Liver (tissue), 9 donors: ENCODE measurements around the gene NXPE4. TPM values are rescaled to one million over a fixed set of nuclear protein-coding genes. Genes with fewer than 3 reads are reported as not detected.

Experiments used
- DNase-seq: peaks from one replicate; pipeline ENCODE4 v3.0.0-alpha.2; 2017; ENCODE audit warnings: low spot score
- H3K27ac ChIP-seq, 2 donors: one replicate each; pipeline ENCODE4 v1.7.0; 2013; ENCODE audit warnings: inconsistent platforms in 2 of 2, low read length in 2 of 2, control low read depth in 1 of 2, low read depth in 1 of 2, mild to moderate bottlenecking in 1 of 2
- H3K27me3 ChIP-seq, 4 donors: one replicate each; pipeline versions ENCODE4 v1.6.1 to v1.7.0; 2013; ENCODE audit warnings: low read length in 3 of 4, inconsistent platforms in 1 of 4, mild to moderate bottlenecking in 1 of 4, moderate library complexity in 1 of 4; ENCODE audit not compliant: control insufficient read depth in 4 of 4, insufficient read depth in 4 of 4
- H3K36me3 ChIP-seq, 4 donors: one replicate each; pipeline versions ENCODE4 v1.6.1 to v1.7.0; 2013; ENCODE audit warnings: low read length in 3 of 4, mild to moderate bottlenecking in 3 of 4, low read depth in 1 of 4, moderate library complexity in 1 of 4; ENCODE audit not compliant: control insufficient read depth in 4 of 4, insufficient read depth in 3 of 4
- H3K4me1 ChIP-seq, 4 donors: one replicate each; pipeline versions ENCODE4 v1.6.1 to v1.7.0; 2013; ENCODE audit warnings: low read length in 3 of 4, mild to moderate bottlenecking in 3 of 4, moderate library complexity in 1 of 4; ENCODE audit not compliant: control insufficient read depth in 4 of 4, insufficient read depth in 4 of 4
- H3K4me3 ChIP-seq, 3 donors: one replicate each; pipeline versions ENCODE4 v1.6.1 to v1.7.0; 2013; ENCODE audit warnings: low read length in 3 of 3, control low read depth in 1 of 3, low read depth in 1 of 3, mild to moderate bottlenecking in 1 of 3
- H3K9ac ChIP-seq, 2 donors: one replicate each; pipeline ENCODE4 v1.7.0; 2013; ENCODE audit warnings: low read length in 2 of 2, mild to moderate bottlenecking in 2 of 2, moderate library complexity in 2 of 2, control low read depth in 1 of 2, low read depth in 1 of 2
- H3K9me3 ChIP-seq, 4 donors: one replicate each; pipeline versions ENCODE4 v1.6.1 to v1.7.0; 2013; ENCODE audit warnings: low read length in 3 of 4; ENCODE audit not compliant: control insufficient read depth in 4 of 4
- EGR1 ChIP-seq, 2 donors: IDR thresholded peaks; 2 replicates each; pipeline ENCODE4 v1.6.1; 2016 to 2018; ENCODE audit warnings: antibody characterized with exemption in 2 of 2, low read depth in 2 of 2
- FOXA1 ChIP-seq: IDR thresholded peaks from 2 replicates; pipeline ENCODE4 v1.6.1; 2016; ENCODE audit warnings: antibody characterized with exemption
- FOXA2 ChIP-seq: IDR thresholded peaks from 2 replicates; pipeline ENCODE4 v1.6.1; 2016; ENCODE audit warnings: antibody characterized with exemption
- GABPA ChIP-seq, 2 donors: IDR thresholded peaks in 1 of 2; conservative IDR thresholded peaks in 1 of 2; 2 replicates each; pipeline ENCODE4 v1.6.1; 2016; ENCODE audit warnings: antibody characterized with exemption in 2 of 2, mild to moderate bottlenecking in 1 of 2, moderate library complexity in 1 of 2
- HNF4A ChIP-seq, 2 donors: conservative IDR thresholded peaks; 2 replicates each; pipeline ENCODE4 v1.6.1; 2016; ENCODE audit warnings: antibody characterized with exemption in 2 of 2, mild to moderate bottlenecking in 2 of 2
- HNF4G ChIP-seq: IDR thresholded peaks from 2 replicates; pipeline ENCODE4 v1.6.1; 2016; ENCODE audit warnings: antibody characterized with exemption
- JUND ChIP-seq, 2 donors: IDR thresholded peaks; 2 replicates each; pipeline ENCODE4 v1.6.1; 2016; ENCODE audit warnings: antibody characterized with exemption in 2 of 2
- RAD21 ChIP-seq, 2 donors: IDR thresholded peaks; 2 replicates each; pipeline ENCODE4 v1.6.1; 2016; ENCODE audit warnings: antibody characterized with exemption in 2 of 2, mild to moderate bottlenecking in 2 of 2
- RXRA ChIP-seq, 2 donors: IDR thresholded peaks; 2 replicates each; pipeline ENCODE4 v1.6.1; 2017 to 2018; ENCODE audit warnings: antibody characterized with exemption in 2 of 2, mild to moderate bottlenecking in 1 of 2
- TAF1 ChIP-seq: conservative IDR thresholded peaks from 2 replicates; pipeline ENCODE4 v1.6.1; 2016; ENCODE audit warnings: antibody characterized with exemption, mild to moderate bottlenecking
- YY1 ChIP-seq: IDR thresholded peaks from 2 replicates; pipeline ENCODE4 v1.6.1; 2016; ENCODE audit warnings: antibody characterized with exemption, mild to moderate bottlenecking
- WGBS: extraction: QIAGEN DNeasy Blood & Tissue Kit; methylation state at CpG from one replicate; pipeline ENCODE4 v1.1.7; 2013; 5-methylcytosine and 5-hydroxymethylcytosine counted together
- polyA plus RNA-seq, 2 donors: library from polyadenylated mRNA; stranded (reverse) in 1 of 2; unstranded in 1 of 2; fragments of 200-250 nt in 1 of 2; fragments of >200 nt in 1 of 2; fragmentation: Nextera tagmentation in 1 of 2; extraction: Ambion mirVana in 1 of 2; gene quantifications; one replicate each; pipeline versions ENCODE4 v1.2.1 to v1.2.3, GENCODE V29; 2013 to 2015
- total RNA-seq, 2 donors: library from RNA; depleted of rRNA; stranded (reverse); fragments of >200 nt; gene quantifications; one replicate each; pipeline ENCODE4 v1.2.3, GENCODE V29; 2014
- TF ChIP-seq, protein P1 (sequence below): IDR thresholded peaks from 2 replicates; pipeline ENCODE4 v1.6.1; 2016; ENCODE audit warnings: antibody characterized with exemption, mild to moderate bottlenecking
- TF ChIP-seq, protein P2 (sequence below): fragments of 150-350 bp; IDR thresholded peaks from 2 replicates; pipeline ENCODE4 v1.5.1; 2017; ENCODE audit warnings: improper control_type of control experiment, low read depth, low read length; ENCODE audit not compliant: missing input control
- TF ChIP-seq, protein P3 (sequence below): IDR thresholded peaks from 2 replicates; pipeline ENCODE4 v1.6.1; 2016; ENCODE audit warnings: antibody characterized with exemption
- TF ChIP-seq, protein P4 (sequence below): IDR thresholded peaks from 2 replicates; pipeline ENCODE4 v1.6.1; 2016; ENCODE audit warnings: antibody characterized with exemption
- donor health status: healthy.
- donor health status: healthy.
- donor health status: healthy.
- donor health status: healthy.
- donor health status: healthy.

The NXPE4 gene
- total and polyA plus RNA-seq, 4 donors = not detected

DNA sequence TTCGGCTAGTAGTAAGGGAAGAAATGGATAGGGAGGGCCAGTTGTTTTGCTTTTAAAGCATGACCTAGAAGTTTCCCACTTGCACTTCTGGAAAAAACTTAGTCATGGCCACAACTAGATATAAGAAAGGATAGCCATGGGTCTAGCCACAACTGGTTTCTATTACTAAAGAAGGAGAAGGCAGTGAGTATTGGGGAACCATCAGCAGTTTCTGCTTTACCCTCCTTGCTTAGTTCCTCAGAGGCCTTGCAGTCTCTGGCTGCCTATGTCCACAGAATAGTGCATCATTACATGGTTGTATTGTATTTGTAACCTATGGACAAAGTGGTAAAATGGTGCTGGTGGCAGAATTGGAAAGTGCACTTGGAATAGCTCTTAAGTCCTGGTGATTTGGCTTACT, 71.5 kb downstream of the NXPE4 start:
- no peak for DNase-seq
- 79% methylated on average over 1 of the region's 1 CpG for WGBS
- TF ChIP-seq, protein P1, sequence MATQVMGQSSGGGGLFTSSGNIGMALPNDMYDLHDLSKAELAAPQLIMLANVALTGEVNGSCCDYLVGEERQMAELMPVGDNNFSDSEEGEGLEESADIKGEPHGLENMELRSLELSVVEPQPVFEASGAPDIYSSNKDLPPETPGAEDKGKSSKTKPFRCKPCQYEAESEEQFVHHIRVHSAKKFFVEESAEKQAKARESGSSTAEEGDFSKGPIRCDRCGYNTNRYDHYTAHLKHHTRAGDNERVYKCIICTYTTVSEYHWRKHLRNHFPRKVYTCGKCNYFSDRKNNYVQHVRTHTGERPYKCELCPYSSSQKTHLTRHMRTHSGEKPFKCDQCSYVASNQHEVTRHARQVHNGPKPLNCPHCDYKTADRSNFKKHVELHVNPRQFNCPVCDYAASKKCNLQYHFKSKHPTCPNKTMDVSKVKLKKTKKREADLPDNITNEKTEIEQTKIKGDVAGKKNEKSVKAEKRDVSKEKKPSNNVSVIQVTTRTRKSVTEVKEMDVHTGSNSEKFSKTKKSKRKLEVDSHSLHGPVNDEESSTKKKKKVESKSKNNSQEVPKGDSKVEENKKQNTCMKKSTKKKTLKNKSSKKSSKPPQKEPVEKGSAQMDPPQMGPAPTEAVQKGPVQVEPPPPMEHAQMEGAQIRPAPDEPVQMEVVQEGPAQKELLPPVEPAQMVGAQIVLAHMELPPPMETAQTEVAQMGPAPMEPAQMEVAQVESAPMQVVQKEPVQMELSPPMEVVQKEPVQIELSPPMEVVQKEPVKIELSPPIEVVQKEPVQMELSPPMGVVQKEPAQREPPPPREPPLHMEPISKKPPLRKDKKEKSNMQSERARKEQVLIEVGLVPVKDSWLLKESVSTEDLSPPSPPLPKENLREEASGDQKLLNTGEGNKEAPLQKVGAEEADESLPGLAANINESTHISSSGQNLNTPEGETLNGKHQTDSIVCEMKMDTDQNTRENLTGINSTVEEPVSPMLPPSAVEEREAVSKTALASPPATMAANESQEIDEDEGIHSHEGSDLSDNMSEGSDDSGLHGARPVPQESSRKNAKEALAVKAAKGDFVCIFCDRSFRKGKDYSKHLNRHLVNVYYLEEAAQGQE = no peak
- TF ChIP-seq, protein P2, sequence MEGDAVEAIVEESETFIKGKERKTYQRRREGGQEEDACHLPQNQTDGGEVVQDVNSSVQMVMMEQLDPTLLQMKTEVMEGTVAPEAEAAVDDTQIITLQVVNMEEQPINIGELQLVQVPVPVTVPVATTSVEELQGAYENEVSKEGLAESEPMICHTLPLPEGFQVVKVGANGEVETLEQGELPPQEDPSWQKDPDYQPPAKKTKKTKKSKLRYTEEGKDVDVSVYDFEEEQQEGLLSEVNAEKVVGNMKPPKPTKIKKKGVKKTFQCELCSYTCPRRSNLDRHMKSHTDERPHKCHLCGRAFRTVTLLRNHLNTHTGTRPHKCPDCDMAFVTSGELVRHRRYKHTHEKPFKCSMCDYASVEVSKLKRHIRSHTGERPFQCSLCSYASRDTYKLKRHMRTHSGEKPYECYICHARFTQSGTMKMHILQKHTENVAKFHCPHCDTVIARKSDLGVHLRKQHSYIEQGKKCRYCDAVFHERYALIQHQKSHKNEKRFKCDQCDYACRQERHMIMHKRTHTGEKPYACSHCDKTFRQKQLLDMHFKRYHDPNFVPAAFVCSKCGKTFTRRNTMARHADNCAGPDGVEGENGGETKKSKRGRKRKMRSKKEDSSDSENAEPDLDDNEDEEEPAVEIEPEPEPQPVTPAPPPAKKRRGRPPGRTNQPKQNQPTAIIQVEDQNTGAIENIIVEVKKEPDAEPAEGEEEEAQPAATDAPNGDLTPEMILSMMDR = no peak
- TF ChIP-seq HNF4G (no peak), JUND (IDR thresholded peaks at IDR 0.05) (no peak), RXRA (IDR thresholded peaks at IDR 0.05) (no peak), YY1 (no peak), EGR1 (IDR thresholded peaks at IDR 0.05; ENCODE audit: low read depth in 2 of 2) (no peak)
- TF ChIP-seq, protein P3, sequence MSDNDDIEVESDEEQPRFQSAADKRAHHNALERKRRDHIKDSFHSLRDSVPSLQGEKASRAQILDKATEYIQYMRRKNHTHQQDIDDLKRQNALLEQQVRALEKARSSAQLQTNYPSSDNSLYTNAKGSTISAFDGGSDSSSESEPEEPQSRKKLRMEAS = no peak
- TF ChIP-seq, protein P4, sequence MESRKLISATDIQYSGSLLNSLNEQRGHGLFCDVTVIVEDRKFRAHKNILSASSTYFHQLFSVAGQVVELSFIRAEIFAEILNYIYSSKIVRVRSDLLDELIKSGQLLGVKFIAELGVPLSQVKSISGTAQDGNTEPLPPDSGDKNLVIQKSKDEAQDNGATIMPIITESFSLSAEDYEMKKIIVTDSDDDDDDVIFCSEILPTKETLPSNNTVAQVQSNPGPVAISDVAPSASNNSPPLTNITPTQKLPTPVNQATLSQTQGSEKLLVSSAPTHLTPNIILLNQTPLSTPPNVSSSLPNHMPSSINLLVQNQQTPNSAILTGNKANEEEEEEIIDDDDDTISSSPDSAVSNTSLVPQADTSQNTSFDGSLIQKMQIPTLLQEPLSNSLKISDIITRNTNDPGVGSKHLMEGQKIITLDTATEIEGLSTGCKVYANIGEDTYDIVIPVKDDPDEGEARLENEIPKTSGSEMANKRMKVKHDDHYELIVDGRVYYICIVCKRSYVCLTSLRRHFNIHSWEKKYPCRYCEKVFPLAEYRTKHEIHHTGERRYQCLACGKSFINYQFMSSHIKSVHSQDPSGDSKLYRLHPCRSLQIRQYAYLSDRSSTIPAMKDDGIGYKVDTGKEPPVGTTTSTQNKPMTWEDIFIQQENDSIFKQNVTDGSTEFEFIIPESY = no peak
- Histone ChIP-seq H3K27ac (no peak overlapping the region), H3K4me3 (no peak overlapping the region), H3K27me3 (no peaks in the 10 kb centered on the region), H3K36me3 (no peaks in the 10 kb centered on the region), H3K9ac (no peak overlapping the region), H3K4me1 (no peaks in the 10 kb centered on the region), H3K9me3 (peaks cover 4 to 10% (median 5%) of the 10 kb centered on the region in 4 donors)

DNA sequence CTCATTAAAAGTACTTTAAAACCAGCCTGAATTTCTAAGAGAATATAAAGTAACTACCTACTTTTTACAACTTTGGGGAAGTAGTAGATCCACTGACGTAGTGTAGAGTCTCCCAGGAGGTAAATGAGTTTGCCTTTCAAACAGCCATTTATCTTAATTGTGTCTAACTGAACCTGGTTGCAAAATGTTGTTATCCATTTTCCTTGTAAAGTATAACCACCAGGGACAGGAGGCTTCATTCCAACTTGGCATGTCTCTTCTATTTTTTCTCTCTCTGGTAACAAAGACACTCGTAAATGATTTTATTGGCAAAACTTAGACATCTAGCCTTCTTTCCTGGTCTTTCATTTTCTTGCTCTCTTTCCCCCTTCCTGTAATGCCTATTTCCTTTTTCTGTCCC, 72.8 kb downstream of the NXPE4 start:
- Histone ChIP-seq H3K36me3 (no peaks in the 10 kb centered on the region), H3K9ac (no peak overlapping the region), H3K4me1 (no peaks in the 10 kb centered on the region), H3K9me3 (peaks cover 4 to 10% (median 5%) of the 10 kb centered on the region in 4 donors), H3K27me3 (peaks cover 0 to 2% (median 0%) of the 10 kb centered on the region in 4 donors), H3K4me3 (no peak overlapping the region), H3K27ac (no peak overlapping the region)
- DNase-seq = no peak
- 59% methylated on average over 2 of the region's 2 CpGs for WGBS
- TF ChIP-seq HNF4G = no peak
- TF ChIP-seq FOXA1 = no peak
- TF ChIP-seq GABPA (IDR thresholded peaks at IDR 0.05 in 1 of 2, conservative IDR thresholded peaks at IDR 0.05 in 1 of 2) = no peak
- no peak for TF ChIP-seq YY1
- TF ChIP-seq, protein P2 = no peak
- TF ChIP-seq HNF4A (conservative IDR thresholded peaks at IDR 0.05) = no peak
- TF ChIP-seq EGR1 (IDR thresholded peaks at IDR 0.05; ENCODE audit: low read depth in 2 of 2) = no peak
- TF ChIP-seq, protein P3 = no peak
- TF ChIP-seq RAD21 (IDR thresholded peaks at IDR 0.05) = no peak
- TF ChIP-seq FOXA2 = no peak
- no peak for TF ChIP-seq RXRA (IDR thresholded peaks at IDR 0.05)
- no peak for TF ChIP-seq TAF1
